Cortex of kidney (tissue), 1 donor: ENCODE measurements around the gene RNF38.

ENCODE experiments used
- DNase-seq: peaks from one replicate; lab custom pipeline; 2025; lab: John Stamatoyannopoulos, UW

Gene RNF38

DNA sequence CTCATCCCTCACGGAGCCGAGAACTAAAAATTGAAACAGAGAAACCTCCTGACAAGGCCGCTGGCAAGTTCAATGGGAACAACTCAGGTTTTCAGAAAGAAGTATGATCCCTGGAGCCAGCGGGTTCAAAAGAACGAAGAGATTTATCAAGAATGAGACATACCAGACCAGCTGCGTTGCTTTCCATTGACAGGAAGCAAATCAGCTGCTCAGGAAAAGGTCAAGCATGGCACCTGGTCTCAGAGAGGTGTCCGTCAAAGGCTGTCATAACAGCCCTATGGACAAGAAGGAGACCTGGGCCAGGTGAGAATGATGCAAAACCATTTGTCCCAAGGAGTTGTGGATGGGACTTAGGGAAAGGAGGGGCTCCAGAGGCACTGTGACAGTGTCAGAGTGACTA is 106.9 kb downstream of the RNF38 start:
- no peak for DNase-seq

DNA sequence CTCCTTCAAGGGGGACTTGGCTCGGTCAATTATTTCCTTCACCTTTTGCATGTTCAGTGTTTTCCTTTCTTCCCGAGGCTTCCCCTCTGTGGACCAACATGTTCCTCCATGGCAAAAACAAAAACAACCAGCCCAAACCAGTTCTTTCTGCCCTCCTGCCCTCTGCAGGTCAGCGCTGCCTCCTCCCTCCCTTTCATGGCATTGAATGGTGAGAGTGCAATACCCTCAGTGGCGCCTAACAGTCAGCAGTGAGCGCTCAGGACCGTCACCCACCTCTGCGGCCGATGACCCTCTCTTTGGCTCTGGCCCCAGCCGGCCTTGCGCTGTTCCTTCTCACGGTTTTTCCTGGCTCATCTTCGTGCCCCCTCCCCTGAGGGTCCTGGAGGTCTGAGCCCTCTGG is 107.4 kb downstream of the RNF38 start:
- no peak for DNase-seq

- DNase-seq = no peak
Measured at GRCh38 chr9:36290996-36291395, 109.1 kb downstream of the RNF38 start.

DNA sequence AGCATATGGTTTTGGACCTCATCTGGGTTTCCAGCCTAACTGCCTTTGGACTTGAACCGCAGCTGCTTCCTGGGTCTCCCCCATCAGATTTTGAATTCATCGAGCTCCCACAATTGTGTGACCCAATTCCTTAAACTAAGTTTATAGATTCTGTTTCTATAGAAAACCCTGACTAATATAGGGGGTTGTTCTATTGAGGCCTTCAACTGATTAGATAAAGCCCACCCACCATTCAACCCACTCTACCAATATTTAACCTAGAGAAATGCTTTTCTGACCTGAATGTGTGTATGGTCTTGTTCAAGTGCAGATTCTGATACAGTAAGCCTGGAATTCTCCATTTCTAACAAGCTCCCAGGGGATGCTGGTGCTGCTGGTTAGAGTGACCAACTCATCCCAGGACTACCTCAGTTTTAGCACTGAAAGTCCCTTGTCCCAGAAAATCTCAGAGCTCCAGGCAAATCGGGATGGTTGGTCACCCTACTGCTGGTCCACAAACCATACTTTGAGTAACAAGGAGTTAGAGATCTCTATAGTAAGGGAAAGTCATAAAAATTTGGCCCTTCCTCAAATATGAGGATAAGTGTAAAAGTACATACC is 110.1 kb downstream of the RNF38 start:
- DNase-seq = no peak

DNA sequence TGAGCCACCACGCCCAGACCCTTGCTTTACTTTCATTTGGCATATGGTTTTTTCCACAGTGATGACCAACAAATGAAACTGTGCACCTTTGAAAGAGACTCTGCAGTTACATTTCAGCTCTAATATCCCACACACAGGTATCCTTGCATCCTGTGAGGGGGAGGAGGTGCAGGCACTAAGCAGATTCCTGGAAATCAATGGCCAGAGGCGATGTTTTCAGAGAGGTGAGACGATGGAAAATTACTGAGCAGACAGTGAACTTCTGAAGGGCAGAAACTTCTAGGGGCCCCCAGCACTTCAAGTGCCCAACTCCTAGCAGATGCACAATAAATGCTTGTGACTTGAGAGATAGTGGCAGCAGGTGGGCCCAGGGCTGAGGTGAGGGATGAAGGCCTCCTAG is 112.0 kb downstream of the RNF38 start:
- DNase-seq = no peak
